ENCODE results near the gene SLC22A16.

The SLC22A16 gene

DNA sequence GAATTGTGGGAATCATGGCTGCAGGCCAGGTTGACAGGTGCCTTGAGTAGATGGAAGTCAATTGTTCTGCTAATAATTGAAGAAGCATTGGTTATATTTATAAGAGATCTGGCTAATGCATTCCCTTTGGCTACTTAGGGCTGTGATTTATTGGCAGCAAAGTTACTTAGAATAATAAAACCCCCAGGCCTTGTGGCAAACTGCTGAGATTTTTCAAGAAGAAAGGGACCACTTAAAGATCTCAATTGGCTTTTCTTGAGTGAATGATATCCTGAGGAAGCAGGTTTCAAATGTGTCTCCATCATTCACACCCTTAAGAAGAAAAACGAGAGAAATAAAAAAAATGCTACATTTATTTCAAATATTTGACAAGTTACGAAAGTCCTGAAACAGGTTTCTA lies 88.4 kb downstream of the SLC22A16 start:
- DNase-seq: no peak
- no peaks in the 10 kb centered on the region for H3K9me3 ChIP-seq (ENCODE audit: control insufficient read depth, low read length)
- H3K79me1 ChIP-seq (replicated peaks; ENCODE audit: low read length, poor library complexity, severe bottlenecking): no peaks in the 10 kb centered on the region
- no peak overlapping the region for H4K8ac ChIP-seq (ENCODE audit: low read length)
- no peak overlapping the region for H3K4me3 ChIP-seq (ENCODE audit: insufficient read depth in 1 of 2, low read depth in 1 of 2, low read length in 2 of 2)
- no peak overlapping the region for H2AK5ac ChIP-seq (ENCODE audit: low read length, severe bottlenecking)
- H3K27me3 ChIP-seq (ENCODE audit: control insufficient read depth in 1 of 2, insufficient read depth in 1 of 2, low read length in 2 of 2): peaks cover 0 to 14% of the 10 kb centered on the region in 2 experiments
- no peak overlapping the region for H3K9ac ChIP-seq (ENCODE audit: low read length)
- H2BK15ac ChIP-seq (ENCODE audit: low read depth, poor library complexity, severe bottlenecking): no peak overlapping the region
- 94% methylated on average over 2 of the region's 2 CpGs for WGBS
- no peak overlapping the region for H3K4ac ChIP-seq (ENCODE audit: low read depth in 1 of 2, low read length in 2 of 2)
- H3K18ac ChIP-seq (ENCODE audit: low read depth in 1 of 2, low read length in 2 of 2): no peak overlapping the region
- H2BK120ac ChIP-seq (ENCODE audit: low read depth, low read length): no peak overlapping the region
- no peaks in the 10 kb centered on the region for H3K4me1 ChIP-seq (ENCODE audit: control insufficient read depth, insufficient read depth, low read depth, low read length)
- H3K36me3 ChIP-seq (ENCODE audit: control insufficient read depth in 1 of 2, insufficient read depth in 2 of 2, low read depth in 1 of 2, low read length in 2 of 2): no peaks in the 10 kb centered on the region
- H3K27ac ChIP-seq (ENCODE audit: low read length, poor library complexity, severe bottlenecking): no peak overlapping the region
- H2BK5ac ChIP-seq (ENCODE audit: low read depth, low read length, poor library complexity, severe bottlenecking): no peak overlapping the region
- H3K14ac ChIP-seq (ENCODE audit: low read length in 2 of 2): no peak overlapping the region
- no peak overlapping the region for H4K91ac ChIP-seq (ENCODE audit: low read length)
- no peak overlapping the region for H2AFZ ChIP-seq (ENCODE audit: low read depth, low read length)
- H2BK12ac ChIP-seq (ENCODE audit: low read length in 2 of 2): no peak overlapping the region
- no peak overlapping the region for H3K23ac ChIP-seq (ENCODE audit: low read length in 2 of 2)
- H3K4me2 ChIP-seq (ENCODE audit: low read length, poor library complexity, severe bottlenecking): no peak overlapping the region

DNA sequence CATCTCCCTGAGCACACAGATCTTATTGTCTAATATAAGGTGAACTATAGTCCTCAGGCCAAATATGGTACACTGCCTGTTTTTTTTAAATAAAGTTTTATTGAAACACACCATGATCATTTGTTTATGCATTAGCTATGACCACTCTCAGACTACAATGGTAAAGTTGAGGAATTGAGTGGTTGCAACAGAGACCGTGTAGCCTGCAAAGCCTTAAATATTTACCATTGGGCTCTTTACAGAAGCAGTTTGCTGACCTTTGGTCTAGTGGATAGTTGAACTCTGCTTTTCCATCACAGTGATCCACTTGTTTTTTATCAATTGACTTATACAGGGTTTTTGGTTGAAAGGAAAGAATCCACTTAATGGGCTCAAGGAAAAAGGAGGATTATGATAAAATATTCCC lies 91.0 kb downstream of the SLC22A16 start:
- Histone ChIP-seq H3K36me3 (ENCODE audit: control insufficient read depth in 1 of 2, insufficient read depth in 2 of 2, low read depth in 1 of 2, low read length in 2 of 2) (no peaks in the 10 kb centered on the region), H2BK120ac (ENCODE audit: low read depth, low read length) (no peak overlapping the region), H2AFZ (ENCODE audit: low read depth, low read length) (no peak overlapping the region), H2AK5ac (ENCODE audit: low read length, severe bottlenecking) (no peak overlapping the region), H4K8ac (ENCODE audit: low read length) (no peak overlapping the region), H2BK15ac (ENCODE audit: low read depth, poor library complexity, severe bottlenecking) (no peak overlapping the region), H3K23ac (ENCODE audit: low read length in 2 of 2) (no peak overlapping the region), H3K4me2 (ENCODE audit: low read length, poor library complexity, severe bottlenecking) (no peak overlapping the region), H3K4me3 (ENCODE audit: insufficient read depth in 1 of 2, low read depth in 1 of 2, low read length in 2 of 2) (no peak overlapping the region), H3K9ac (ENCODE audit: low read length) (no peak overlapping the region), H3K79me1 (replicated peaks; ENCODE audit: low read length, poor library complexity, severe bottlenecking) (no peaks in the 10 kb centered on the region), H3K4me1 (ENCODE audit: control insufficient read depth, insufficient read depth, low read depth, low read length) (no peaks in the 10 kb centered on the region), H4K91ac (ENCODE audit: low read length) (no peak overlapping the region), H3K18ac (ENCODE audit: low read depth in 1 of 2, low read length in 2 of 2) (no peak overlapping the region), H2BK5ac (ENCODE audit: low read depth, low read length, poor library complexity, severe bottlenecking) (no peak overlapping the region), H2BK12ac (ENCODE audit: low read length in 2 of 2) (no peak overlapping the region), H3K4ac (ENCODE audit: low read depth in 1 of 2, low read length in 2 of 2) (no peak overlapping the region), H3K9me3 (ENCODE audit: control insufficient read depth, low read length) (no peaks in the 10 kb centered on the region), H3K27me3 (ENCODE audit: control insufficient read depth in 1 of 2, insufficient read depth in 1 of 2, low read length in 2 of 2) (peaks cover 0 to 13% of the 10 kb centered on the region in 2 experiments), H3K27ac (ENCODE audit: low read length, poor library complexity, severe bottlenecking) (no peak overlapping the region), H3K14ac (ENCODE audit: low read length in 2 of 2) (no peak overlapping the region)
- WGBS: 80% methylated on average over 1 of the region's 1 CpG
- no peak for DNase-seq

DNA sequence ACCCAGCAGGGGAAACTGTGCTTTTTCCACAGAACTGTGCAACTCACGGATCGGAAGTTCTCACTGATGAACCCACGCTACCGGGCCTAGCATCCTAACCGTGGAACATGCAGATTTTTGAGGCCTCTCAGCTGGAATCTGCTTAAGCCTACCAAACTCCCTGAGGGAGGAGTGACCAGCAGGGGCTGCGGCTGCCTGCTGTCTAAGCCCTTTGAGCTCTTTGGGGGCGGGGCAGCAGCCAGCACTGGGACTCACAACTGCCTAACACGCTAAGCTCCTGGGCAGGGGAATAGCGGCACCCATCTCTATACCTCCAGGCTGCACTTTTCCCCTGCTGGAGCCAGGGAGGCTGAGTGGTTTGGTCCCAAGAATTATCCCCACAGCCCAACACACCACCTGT lies 97.9 kb downstream of the SLC22A16 start:
- WGBS: 55% methylated on average over 9 of the region's 9 CpGs
- Histone ChIP-seq H3K27ac (ENCODE audit: low read length, poor library complexity, severe bottlenecking) (no peak overlapping the region), H3K4me2 (ENCODE audit: low read length, poor library complexity, severe bottlenecking) (no peak overlapping the region), H3K9ac (ENCODE audit: low read length) (no peak overlapping the region), H4K8ac (ENCODE audit: low read length) (no peak overlapping the region), H3K4ac (ENCODE audit: low read depth in 1 of 2, low read length in 2 of 2) (no peak overlapping the region), H4K91ac (ENCODE audit: low read length) (no peak overlapping the region), H3K18ac (ENCODE audit: low read depth in 1 of 2, low read length in 2 of 2) (no peak overlapping the region), H2AFZ (ENCODE audit: low read depth, low read length) (no peak overlapping the region), H3K4me1 (ENCODE audit: control insufficient read depth, insufficient read depth, low read depth, low read length) (no peaks in the 10 kb centered on the region), H3K9me3 (ENCODE audit: control insufficient read depth, low read length) (no peaks in the 10 kb centered on the region), H2BK12ac (ENCODE audit: low read length in 2 of 2) (no peak overlapping the region), H3K36me3 (ENCODE audit: control insufficient read depth in 1 of 2, insufficient read depth in 2 of 2, low read depth in 1 of 2, low read length in 2 of 2) (no peaks in the 10 kb centered on the region), H3K14ac (ENCODE audit: low read length in 2 of 2) (no peak overlapping the region), H3K27me3 (ENCODE audit: control insufficient read depth in 1 of 2, insufficient read depth in 1 of 2, low read length in 2 of 2) (no peaks in the 10 kb centered on the region), H2BK120ac (ENCODE audit: low read depth, low read length) (no peak overlapping the region), H3K4me3 (ENCODE audit: insufficient read depth in 1 of 2, low read depth in 1 of 2, low read length in 2 of 2) (no peak overlapping the region), H2AK5ac (ENCODE audit: low read length, severe bottlenecking) (no peak overlapping the region), H3K23ac (ENCODE audit: low read length in 2 of 2) (no peak overlapping the region), H3K79me1 (replicated peaks; ENCODE audit: low read length, poor library complexity, severe bottlenecking) (no peaks in the 10 kb centered on the region), H2BK15ac (ENCODE audit: low read depth, poor library complexity, severe bottlenecking) (no peak overlapping the region), H2BK5ac (ENCODE audit: low read depth, low read length, poor library complexity, severe bottlenecking) (no peak overlapping the region)
- no peak for DNase-seq

All from mesenchymal stem cell (in vitro differentiated cells and primary cell).